ENCODE measurements around the gene RCOR1. TPM values are rescaled to one million over a fixed set of nuclear protein-coding genes. Genes with fewer than 3 reads are reported as not detected.
A peak's percentile ranks its signal among the peaks of the same experiment; 100 is the strongest.

RCOR1 gene
- total RNA-seq, 1 donor from 2014 or later = 19.7 TPM

DNA sequence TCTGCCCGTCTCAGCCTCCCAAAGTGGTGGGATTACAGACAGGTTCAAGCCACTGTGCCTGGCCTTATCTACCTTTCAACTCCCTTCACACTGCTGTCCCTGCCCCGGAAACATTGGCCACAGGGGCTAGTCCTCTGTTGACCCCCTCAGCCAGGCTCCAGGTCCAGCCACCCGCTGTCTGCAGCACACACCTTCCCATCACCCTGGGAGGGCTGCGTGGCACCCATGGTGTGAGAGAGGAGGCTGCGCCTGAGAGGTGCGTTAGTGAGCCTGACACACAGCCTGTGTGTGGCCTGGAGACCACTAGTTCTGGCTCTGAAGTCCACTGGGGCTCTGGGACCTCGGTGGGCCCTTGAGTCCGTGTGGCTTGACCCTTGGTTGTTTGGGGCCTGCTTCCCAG lies 156.4 kb downstream of the RCOR1 start:
- peaks cover 8% of the 10 kb centered on the region for H3K36me3 ChIP-seq (ENCODE audit: control insufficient read depth, insufficient read depth, low read length)
- no peak for DNase-seq (ENCODE audit: low read depth)
- FAIRE-seq = peak; percentile 7
- no peak overlapping the region for H3K4me3 ChIP-seq (ENCODE audit: low read depth, low read length)
- TF ChIP-seq, protein P1, sequence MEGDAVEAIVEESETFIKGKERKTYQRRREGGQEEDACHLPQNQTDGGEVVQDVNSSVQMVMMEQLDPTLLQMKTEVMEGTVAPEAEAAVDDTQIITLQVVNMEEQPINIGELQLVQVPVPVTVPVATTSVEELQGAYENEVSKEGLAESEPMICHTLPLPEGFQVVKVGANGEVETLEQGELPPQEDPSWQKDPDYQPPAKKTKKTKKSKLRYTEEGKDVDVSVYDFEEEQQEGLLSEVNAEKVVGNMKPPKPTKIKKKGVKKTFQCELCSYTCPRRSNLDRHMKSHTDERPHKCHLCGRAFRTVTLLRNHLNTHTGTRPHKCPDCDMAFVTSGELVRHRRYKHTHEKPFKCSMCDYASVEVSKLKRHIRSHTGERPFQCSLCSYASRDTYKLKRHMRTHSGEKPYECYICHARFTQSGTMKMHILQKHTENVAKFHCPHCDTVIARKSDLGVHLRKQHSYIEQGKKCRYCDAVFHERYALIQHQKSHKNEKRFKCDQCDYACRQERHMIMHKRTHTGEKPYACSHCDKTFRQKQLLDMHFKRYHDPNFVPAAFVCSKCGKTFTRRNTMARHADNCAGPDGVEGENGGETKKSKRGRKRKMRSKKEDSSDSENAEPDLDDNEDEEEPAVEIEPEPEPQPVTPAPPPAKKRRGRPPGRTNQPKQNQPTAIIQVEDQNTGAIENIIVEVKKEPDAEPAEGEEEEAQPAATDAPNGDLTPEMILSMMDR (IDR thresholded peaks at IDR 0.05; ENCODE audit: insufficient read depth, low read length, severe bottlenecking) = no peak
- H3K27me3 ChIP-seq (ENCODE audit: control insufficient read depth, insufficient read depth, low read length) = no peaks in the 10 kb centered on the region

DNA sequence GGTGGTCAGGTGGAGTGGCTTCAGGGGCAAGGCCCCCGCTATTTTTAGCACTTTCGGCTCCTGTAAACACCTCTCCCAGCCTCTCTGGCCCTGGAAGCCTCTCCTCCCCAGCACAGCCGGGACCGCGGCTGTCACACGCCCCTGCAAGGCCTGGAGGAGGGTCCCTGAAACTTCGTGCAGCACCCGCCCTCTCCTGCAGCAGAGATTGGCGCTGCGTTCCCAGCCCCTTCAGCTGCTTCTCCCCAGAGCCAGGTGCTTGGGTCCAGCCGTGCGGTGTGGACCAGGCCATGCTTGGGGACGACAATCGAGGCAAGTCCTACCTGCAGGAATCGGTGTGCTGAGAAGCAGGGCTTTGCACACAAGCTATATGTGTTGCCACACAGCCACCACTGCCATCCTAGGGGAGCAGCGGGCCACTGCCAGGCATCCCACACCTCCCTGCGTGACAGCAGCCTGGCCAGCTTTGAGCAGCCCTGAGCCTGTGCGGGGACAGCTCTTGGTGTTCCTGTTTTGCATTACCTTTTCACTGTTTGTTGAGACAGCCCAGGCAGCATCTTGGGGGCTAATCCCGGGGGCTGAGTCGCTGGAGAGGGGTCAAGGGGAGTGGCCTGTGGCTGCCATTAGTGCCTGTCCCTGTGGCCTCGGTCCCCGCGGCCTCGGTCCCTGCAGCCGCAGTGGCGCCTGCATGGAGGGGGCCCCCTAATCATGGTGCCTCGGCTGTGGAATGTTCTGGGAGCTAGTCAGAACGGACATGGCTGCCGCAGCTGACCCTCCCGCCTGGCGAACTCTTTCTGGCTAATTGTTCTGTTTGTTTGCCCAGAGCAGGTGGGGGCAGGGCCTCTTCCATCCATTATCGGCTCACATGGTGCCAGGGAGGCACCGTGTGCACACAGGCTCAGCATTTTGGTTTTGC lies 157.2 kb downstream of the RCOR1 start:
- H3K4me3 ChIP-seq (ENCODE audit: low read depth, low read length) = no peak overlapping the region
- DNase-seq (ENCODE audit: low read depth) (no peak), FAIRE-seq (no peak)
- TF ChIP-seq, protein P1 (IDR thresholded peaks at IDR 0.05; ENCODE audit: insufficient read depth, low read length, severe bottlenecking) = no peak
- no peaks in the 10 kb centered on the region for H3K27me3 ChIP-seq (ENCODE audit: control insufficient read depth, insufficient read depth, low read length)
- H3K36me3 ChIP-seq (ENCODE audit: control insufficient read depth, insufficient read depth, low read length) = peaks cover 8% of the 10 kb centered on the region

DNA sequence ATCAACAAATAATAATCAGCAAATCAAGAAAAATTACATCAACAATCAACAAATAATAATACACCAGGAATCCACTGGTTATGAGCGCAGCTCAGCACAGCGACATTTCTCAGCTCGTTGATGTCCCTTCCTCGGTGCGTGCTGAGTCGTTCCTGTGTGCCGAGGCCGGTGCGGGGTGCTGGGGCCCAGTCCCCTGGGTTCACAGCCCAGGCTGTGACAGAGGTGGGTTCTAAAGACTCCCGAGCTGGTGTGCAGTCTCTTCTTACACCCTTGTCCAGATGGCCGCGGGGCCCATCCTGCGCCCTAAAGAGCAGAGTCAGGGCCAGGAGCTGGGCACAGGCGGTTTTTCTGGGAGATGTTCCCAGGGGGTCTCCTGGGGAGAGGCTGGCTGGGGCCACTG lies 157.9 kb downstream of the RCOR1 start:
- DNase-seq (ENCODE audit: low read depth) (no peak), FAIRE-seq (no peak)
- no peaks in the 10 kb centered on the region for H3K27me3 ChIP-seq (ENCODE audit: control insufficient read depth, insufficient read depth, low read length)
- TF ChIP-seq, protein P1 (IDR thresholded peaks at IDR 0.05; ENCODE audit: insufficient read depth, low read length, severe bottlenecking) = no peak
- H3K36me3 ChIP-seq (ENCODE audit: control insufficient read depth, insufficient read depth, low read length) = peaks cover 8% of the 10 kb centered on the region
- H3K4me3 ChIP-seq (ENCODE audit: low read depth, low read length) = no peak overlapping the region

DNA sequence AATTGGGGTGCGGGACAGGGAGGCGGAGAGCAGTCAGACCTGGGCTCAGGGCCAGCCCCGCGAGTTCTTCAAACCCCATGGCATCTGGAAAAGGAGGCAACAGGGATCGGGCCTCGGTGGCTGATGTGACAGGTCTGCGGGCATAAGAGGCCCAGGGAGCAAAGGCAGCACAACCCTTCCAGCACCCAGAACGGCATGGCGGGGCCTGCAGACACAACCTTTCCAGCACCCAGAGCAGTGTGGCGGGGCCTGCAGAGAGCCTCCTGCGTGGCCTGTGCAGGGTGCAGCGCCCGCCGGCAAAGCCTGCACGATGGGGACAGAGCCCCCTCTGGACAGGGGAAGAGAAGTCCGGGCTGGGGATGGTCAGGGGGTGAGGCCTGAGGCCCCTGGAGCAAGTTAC lies 158.6 kb downstream of the RCOR1 start:
- no peaks in the 10 kb centered on the region for H3K27me3 ChIP-seq (ENCODE audit: control insufficient read depth, insufficient read depth, low read length)
- no peak for DNase-seq (ENCODE audit: low read depth)
- H3K4me3 ChIP-seq (ENCODE audit: low read depth, low read length) = no peak overlapping the region
- TF ChIP-seq, protein P1 (IDR thresholded peaks at IDR 0.05; ENCODE audit: insufficient read depth, low read length, severe bottlenecking) = no peak
- FAIRE-seq = no peak
- H3K36me3 ChIP-seq (ENCODE audit: control insufficient read depth, insufficient read depth, low read length) = peaks cover 8% of the 10 kb centered on the region

DNA sequence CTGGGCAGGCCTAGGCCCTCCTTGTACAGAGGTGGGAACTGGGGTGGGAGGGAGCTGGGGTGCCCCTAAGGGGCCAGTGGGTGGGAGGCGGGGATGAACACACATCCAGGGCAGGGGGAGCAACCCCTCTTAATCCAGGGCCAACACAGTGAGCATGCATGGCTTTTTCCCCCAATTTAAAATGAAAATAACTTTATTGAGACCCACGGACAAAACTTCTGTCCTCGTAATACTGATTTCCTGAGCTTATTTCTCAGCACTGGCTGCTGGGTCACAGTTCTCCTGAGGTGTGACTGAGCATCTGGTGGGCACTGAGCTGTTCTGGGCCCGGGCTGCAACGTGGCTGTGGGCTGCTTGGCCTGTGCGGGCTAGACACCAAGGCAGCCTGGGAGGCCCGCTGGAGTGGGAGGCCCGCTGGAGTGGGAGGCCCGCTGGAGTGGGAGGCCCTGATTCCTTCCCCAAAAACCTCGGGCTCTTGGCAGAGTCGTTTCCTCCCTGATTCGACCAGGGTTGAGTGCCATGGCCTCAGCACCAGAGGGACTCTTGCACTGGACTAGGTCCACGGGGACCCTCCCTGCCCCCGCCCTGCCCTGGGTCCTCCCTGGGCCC lies 159.9 kb downstream of the RCOR1 start:
- FAIRE-seq (no peak), DNase-seq (ENCODE audit: low read depth) (no peak)
- Histone ChIP-seq H3K36me3 (ENCODE audit: control insufficient read depth, insufficient read depth, low read length) (peaks cover 5% of the 10 kb centered on the region), H3K4me3 (ENCODE audit: low read depth, low read length) (no peak overlapping the region), H3K27me3 (ENCODE audit: control insufficient read depth, insufficient read depth, low read length) (no peaks in the 10 kb centered on the region)
- TF ChIP-seq, protein P1 (IDR thresholded peaks at IDR 0.05; ENCODE audit: insufficient read depth, low read length, severe bottlenecking) = no peak

Data from bronchial epithelial cell (primary cell).